ENCODE data around the gene MAGI2. TPM values are rescaled to one million over a fixed set of nuclear protein-coding genes. Genes with fewer than 3 reads are reported as not detected.

Gene MAGI2
- total RNA-seq, 2 experiments from 2014 or later, result 0.14 to 0.31 TPM

DNA sequence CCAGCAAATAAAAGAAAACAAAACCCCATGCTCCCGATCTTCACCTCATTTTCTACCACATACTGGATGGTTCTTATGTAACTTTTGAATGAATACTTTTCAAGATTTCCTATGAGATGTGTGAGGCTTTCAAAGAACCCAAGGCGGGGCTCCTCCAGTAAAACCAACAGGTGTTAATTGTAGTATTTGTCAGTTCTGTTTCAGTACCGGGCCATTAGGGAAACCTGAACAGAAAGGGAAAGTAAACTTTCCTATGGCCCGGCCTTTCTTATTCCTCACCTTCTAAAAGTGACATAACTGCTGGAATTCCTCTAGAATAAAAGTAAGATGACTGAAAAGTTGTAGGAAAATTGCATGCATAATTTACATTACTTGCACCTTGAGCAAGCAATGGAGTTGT, 672.9 kb downstream of the MAGI2 start:
- H3K4me3 Mint-ChIP-seq, result no peak overlapping the region
- H3K27me3 Mint-ChIP-seq, result no peaks in the 10 kb centered on the region
- no peaks in the 10 kb centered on the region for H3K36me3 Mint-ChIP-seq

DNA sequence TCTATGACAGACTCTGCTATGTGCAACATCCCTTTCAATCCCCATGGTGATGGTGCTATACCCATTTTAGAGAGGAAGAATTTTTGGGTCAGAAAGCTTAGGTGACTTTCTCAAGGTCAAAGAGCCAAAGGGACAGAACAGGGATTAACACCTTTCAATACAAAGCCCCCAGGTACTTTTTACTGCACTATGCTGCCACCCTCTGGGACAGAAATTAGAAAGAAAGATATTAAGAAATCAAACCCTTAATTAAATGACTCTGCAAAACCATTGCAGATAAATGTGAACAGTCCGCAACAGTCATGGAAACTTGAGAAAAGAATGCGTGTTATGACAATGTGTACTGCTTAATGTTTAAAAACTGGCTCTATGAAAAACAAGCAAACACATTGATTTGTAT, 673.7 kb downstream of the MAGI2 start:
- no peaks in the 10 kb centered on the region for H3K4me1 Mint-ChIP-seq
- no peaks in the 10 kb centered on the region for H3K36me3 Mint-ChIP-seq
- DNase-seq, result no peak
- no peak overlapping the region for H3K4me3 Mint-ChIP-seq
- no peaks in the 10 kb centered on the region for H3K27me3 Mint-ChIP-seq
- no peak overlapping the region for H3K27ac Mint-ChIP-seq
- no peaks in the 10 kb centered on the region for H3K9me3 Mint-ChIP-seq

More for the DNA sequence above, 672.9 kb downstream of the MAGI2 start:
- H3K9me3 Mint-ChIP-seq, result no peaks in the 10 kb centered on the region
- DNase-seq, result no peak
- H3K4me1 Mint-ChIP-seq, result no peaks in the 10 kb centered on the region
- H3K27ac Mint-ChIP-seq, result no peak overlapping the region

DNA sequence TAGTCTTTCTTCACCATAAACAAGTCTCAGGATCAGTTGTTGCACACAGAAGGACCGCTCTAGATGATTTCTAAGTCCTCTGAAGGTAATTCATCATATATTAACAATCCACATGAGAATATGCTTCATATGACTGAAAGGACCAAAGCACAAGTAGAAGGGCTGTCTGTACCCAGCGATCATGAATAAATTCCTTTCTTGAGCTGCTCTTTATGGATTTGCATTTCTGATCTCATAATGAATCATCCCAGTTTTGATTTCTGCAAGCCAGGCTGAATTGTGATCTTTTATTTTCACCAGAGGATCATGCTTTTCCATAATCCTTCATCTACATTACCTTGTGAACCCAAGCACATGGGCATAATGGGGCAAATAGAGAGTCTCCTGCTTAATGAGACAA, 675.6 kb downstream of the MAGI2 start:
- no peaks in the 10 kb centered on the region for H3K27me3 Mint-ChIP-seq
- no peaks in the 10 kb centered on the region for H3K9me3 Mint-ChIP-seq
- DNase-seq, result no peak
- H3K4me1 Mint-ChIP-seq, result no peaks in the 10 kb centered on the region
- no peak overlapping the region for H3K27ac Mint-ChIP-seq
- no peak overlapping the region for H3K4me3 Mint-ChIP-seq
- no peaks in the 10 kb centered on the region for H3K36me3 Mint-ChIP-seq

DNA sequence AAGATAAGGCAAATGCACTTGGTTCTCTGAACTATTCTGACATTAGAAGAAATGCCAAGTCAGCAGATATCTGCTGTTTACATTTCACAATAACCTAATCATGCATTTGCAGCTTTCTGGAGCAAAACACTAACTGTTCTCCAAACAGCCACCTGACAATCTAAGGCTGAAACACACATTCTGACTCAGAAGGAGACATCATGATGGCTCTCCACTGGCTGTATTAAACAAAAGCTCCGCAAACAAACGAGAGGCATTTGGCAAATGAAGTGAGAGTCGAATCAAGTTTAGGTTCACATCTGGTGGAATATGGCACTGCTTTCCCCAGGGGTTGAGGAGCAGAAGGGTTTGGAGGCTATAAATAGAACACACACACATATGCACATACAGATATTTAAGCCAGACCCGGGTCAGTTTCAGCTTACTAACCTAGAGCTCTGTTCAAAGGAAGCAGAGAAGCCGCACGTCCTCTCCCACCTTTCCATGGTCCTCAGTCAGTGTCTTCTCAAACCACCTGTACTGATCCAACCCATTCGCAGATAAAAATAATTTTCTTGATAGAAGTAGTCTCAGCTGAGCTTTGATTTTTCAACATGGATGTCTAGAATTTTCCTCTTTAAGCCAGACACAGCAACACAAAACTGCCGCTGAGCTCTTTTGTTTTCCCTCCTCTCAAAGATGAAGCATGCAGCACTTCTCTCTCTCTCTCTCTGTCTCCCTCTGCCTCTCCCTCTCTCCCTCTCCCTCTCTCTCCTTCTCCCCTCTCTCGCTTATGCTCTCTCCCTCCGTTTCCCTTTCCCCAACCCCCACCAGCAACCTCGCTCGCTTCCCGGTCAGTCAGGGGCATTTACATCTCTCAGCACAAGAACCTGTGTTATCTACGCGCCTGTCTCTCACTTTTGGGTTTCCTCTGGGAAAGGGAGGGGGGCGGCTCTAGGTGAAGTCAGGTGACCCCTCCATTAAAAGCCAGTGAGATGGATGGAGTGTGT, 682.8 kb downstream of the MAGI2 start:
- DNase-seq, result no peak
- Mint-ChIP-seq H3K4me1 (no peaks in the 10 kb centered on the region), H3K27ac (no peak overlapping the region), H3K36me3 (no peaks in the 10 kb centered on the region), H3K27me3 (peaks cover 11% of the 10 kb centered on the region), H3K4me3 (no peak overlapping the region), H3K9me3 (no peaks in the 10 kb centered on the region)

DNA sequence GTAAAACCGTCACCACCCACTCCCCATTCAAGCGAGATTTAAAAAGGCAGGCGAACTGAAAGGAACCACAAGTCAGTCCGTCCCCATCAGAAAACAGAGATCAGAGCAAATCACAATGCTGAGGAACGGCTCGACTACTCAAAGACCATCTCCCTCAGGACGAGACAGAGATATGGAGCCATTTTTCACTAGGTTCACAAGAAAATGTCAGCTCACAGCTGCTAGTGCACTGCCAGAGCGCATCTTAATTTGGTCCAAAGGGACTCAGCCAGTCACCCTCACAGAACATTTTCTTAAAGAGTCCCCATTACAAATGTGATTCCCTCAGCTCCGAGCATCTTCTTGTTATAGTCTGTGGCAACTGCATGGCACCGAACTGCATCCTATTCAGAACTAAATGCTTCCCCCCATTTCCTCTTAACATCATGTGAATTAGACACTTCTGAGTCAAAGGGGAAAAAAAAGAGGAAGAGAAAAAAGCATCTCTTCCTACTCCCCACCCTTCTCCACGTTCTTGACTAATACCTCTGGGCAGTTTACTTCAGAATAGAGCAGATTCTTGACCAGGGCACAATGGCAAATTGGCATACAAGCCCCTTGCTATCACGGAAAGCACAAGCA, 683.9 kb downstream of the MAGI2 start:
- Mint-ChIP-seq H3K9me3 (no peaks in the 10 kb centered on the region), H3K4me3 (no peak overlapping the region), H3K27me3 (peaks cover 11% of the 10 kb centered on the region), H3K4me1 (no peaks in the 10 kb centered on the region), H3K36me3 (no peaks in the 10 kb centered on the region), H3K27ac (no peak overlapping the region)
- no peak for DNase-seq

DNA sequence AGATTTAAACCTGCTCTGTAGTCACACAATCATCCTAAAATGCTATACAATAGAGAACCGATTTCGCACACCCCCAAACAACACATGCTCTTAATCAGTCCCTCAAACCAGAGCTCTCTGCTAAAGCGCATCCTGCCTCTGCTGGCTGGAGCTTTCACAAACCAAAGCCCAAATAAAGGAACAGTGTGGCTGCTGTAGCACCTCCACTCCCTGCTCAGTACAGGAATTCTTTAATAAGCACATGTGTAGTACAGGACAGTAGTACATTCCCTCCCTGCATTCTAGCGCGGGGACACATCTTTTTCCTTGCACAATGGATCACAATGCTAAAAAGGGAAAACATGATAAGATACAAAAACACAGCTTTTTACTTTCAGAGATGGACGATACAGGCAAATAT, 684.6 kb downstream of the MAGI2 start:
- no peaks in the 10 kb centered on the region for H3K4me1 Mint-ChIP-seq
- H3K27me3 Mint-ChIP-seq, result peaks cover 11% of the 10 kb centered on the region
- no peaks in the 10 kb centered on the region for H3K36me3 Mint-ChIP-seq
- no peaks in the 10 kb centered on the region for H3K9me3 Mint-ChIP-seq
- H3K4me3 Mint-ChIP-seq, result no peak overlapping the region
- no peak for DNase-seq
- H3K27ac Mint-ChIP-seq, result no peak overlapping the region

DNA sequence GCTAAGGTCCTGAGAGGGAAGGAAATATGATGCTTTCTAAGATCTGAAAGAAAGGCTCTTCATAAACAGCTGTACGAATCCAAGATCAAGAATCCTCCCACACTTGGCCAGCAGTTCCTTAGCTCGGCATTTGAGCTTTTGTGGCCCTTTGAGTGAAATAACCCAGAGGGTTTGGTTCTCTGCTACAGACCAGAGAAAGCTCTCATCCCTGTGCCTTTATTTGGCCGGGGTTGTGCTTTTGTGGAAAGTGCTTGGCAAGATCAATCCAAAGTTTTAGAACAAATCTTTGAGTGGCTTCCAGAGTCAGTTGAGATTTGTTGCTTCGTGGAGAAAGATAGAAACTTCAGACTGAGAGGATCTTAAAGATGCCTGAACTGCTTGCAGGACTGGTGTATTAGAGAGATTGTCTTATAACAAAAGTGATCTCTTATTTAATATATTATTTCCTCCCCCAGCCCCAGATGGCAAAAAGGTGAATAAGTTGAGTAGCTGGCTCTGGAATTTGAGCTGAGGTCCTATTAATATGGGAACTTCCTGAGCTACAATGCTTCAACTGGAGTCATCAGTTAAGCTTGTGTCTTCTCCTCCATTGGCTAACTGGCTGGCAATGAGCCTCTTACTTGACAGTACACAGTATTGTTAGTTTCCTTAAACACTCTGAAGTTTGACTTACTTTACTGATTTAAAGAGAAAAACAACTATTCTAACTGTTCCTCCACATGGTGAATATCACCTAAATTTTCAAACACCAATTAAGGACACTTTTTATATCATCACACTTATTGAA, 687.3 kb downstream of the MAGI2 start:
- Mint-ChIP-seq H3K27me3 (peaks cover 9% of the 10 kb centered on the region), H3K4me3 (no peak overlapping the region), H3K4me1 (no peaks in the 10 kb centered on the region), H3K27ac (no peak overlapping the region), H3K9me3 (no peaks in the 10 kb centered on the region), H3K36me3 (no peaks in the 10 kb centered on the region)
- no peak for DNase-seq

DNA sequence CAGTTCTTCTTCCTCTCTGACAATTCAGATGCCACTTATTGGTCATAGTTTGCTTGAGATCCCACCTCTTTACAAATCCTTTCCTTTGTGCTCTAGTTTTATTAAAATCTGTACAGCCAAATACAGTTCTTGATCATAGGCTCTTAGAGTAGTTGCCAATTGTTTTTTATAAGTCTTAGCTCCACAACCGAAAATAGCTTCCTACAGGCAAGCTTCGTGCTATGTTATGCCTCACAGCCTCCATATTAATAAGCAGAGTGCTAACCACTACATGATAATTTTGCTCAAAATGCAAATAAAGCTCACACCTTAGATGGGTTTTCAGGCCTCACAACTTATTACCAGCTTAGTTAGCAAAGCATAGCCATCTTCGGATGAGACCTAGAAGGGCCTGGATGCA, 688.9 kb downstream of the MAGI2 start:
- H3K4me3 Mint-ChIP-seq, result no peak overlapping the region

DNA sequence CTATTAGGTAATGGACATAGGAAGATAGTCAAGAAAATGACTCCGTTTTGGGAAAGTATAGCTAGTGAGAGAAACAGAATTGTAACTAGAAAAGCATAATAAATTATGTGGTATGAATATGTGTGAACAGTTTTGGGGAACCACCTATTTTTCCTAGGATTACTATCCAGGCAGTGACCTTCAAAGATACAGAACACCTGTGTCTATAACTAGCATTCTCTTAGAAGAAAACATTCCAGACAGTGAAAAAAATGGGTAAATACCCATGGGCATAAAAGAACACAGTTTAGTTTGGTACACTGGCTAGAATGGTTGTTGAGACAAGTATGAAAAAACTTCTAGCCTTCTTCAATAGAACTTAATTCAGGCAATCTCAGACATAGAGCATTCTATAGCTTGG, 690.8 kb downstream of the MAGI2 start:
- Mint-ChIP-seq H3K4me3 (no peak overlapping the region), H3K27ac (no peak overlapping the region), H3K9me3 (peaks cover 2% of the 10 kb centered on the region), H3K4me1 (no peaks in the 10 kb centered on the region), H3K27me3 (no peaks in the 10 kb centered on the region), H3K36me3 (no peaks in the 10 kb centered on the region)
- DNase-seq, result no peak

More for the DNA sequence above, 688.9 kb downstream of the MAGI2 start:
- Mint-ChIP-seq H3K27me3 (no peaks in the 10 kb centered on the region), H3K36me3 (no peaks in the 10 kb centered on the region), H3K4me1 (no peaks in the 10 kb centered on the region), H3K27ac (no peak overlapping the region), H3K9me3 (peaks cover 2% of the 10 kb centered on the region)
- DNase-seq, result no peak

DNA sequence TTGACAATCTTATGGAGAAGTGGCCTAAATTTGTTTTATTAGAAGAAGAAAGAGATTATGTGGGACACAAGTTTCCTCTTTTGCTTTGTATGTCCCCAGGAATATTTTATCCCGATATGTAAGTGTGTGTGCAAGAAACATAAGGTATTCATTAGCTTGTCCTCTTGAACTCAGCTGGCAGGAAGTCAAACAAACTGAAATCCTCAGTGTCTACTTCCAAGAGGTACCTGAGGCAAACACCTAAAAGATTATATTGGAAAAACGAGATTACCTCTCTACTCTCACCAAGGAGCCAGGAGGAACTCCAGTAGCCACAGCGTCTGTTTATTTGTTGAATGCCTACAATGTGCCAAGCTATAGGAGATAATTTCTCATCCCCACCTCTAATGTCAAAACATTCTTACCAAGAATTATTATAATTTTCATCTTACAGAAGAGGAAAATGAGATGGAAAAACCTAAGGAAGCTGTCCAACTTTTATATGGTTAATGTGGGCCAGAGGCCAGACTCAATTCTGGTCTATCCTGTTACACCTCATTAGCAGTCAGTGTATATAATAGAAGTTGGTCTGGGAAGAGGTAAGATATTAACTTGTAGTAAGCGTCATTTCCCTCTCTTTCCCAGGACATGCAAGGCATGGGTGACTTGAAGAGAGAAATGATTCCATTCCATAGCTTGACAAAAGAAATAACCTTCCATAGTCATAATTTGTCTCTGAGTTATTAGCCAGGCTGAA, 692.7 kb downstream of the MAGI2 start:
- no peak for DNase-seq
- Mint-ChIP-seq H3K9me3 (peaks cover 2% of the 10 kb centered on the region), H3K36me3 (no peaks in the 10 kb centered on the region), H3K27me3 (no peaks in the 10 kb centered on the region), H3K4me3 (no peak overlapping the region), H3K4me1 (no peaks in the 10 kb centered on the region), H3K27ac (no peak overlapping the region)

DNA sequence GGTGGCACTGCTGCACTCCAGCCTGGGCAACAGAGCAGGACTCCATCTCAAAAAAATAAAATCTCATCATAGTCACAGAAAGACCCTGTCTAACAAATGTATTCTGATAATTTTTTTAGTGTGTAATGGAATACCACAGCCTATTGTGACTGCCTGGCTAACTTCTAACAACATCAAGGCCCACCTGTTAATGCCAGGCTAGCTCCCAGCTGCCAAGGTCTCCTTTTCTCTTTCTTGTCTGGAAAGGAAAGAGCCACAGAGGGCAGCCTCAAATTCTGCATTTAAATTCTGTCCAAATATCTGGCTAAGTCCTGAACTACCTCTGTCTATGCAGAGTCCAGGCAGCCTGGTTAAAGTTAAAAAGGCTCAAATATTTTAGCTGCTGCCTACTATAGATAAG, 700.9 kb downstream of the MAGI2 start:
- no peaks in the 10 kb centered on the region for H3K36me3 Mint-ChIP-seq
- H3K27me3 Mint-ChIP-seq, result no peaks in the 10 kb centered on the region
- H3K27ac Mint-ChIP-seq, result no peak overlapping the region
- peaks cover 2% of the 10 kb centered on the region for H3K9me3 Mint-ChIP-seq
- no peaks in the 10 kb centered on the region for H3K4me1 Mint-ChIP-seq
- H3K4me3 Mint-ChIP-seq, result no peak overlapping the region
- DNase-seq, result no peak

DNA sequence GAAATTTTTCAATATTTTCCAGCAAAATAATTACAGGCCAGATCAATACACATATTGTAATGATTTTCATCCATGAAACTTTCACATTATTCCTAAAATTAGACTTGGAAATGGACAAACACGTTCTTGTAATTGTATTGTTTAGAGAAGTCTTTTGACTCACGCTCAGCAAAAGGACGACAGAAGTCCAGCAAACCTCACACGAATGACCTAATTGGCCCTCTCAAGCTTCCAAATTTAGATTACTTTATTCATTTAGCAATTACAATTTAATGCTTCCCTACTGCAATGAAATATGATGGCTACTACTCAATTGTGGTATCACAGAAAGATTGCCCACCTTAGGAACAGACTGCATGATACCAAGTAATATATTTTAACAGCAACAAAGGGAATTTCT, 702.2 kb downstream of the MAGI2 start:
- Mint-ChIP-seq H3K27ac (no peak overlapping the region), H3K9me3 (peaks cover 2% of the 10 kb centered on the region), H3K36me3 (no peaks in the 10 kb centered on the region), H3K4me1 (no peaks in the 10 kb centered on the region), H3K4me3 (no peak overlapping the region), H3K27me3 (no peaks in the 10 kb centered on the region)
- no peak for DNase-seq

DNA sequence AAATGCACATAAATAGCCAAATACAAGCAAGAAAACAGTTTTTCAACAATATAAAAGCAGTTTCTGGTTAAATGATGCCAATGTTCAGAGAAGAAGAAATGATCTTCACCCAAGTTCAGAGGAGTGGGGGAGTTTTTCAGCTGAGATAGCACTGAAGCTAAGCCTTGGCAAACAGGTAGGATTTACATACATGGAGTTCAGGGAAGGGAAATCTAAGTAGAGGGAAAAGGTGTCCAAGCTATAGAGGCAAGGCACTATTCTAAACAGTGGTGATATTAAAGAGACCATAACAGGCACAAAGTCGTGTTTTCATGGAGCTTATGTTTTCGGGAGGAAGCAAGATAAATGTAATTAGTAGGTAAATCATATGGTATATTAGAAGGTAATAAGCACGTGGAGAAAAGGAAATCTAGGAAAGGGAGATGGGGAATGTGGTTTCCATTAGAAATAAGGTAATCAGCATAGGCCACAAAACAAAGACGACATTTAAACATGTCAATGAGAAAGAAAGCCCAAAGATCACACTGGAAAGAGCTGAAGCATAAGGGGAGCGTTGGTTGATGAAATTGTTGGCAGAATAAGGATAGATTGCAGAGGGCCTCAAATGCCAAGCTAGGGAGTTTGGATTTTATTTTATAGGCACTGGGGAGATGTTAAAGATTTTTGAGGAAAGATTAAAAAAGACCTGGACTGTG, 704.3 kb downstream of the MAGI2 start:
- Mint-ChIP-seq H3K36me3 (no peaks in the 10 kb centered on the region), H3K4me3 (no peak overlapping the region), H3K27ac (no peak overlapping the region), H3K4me1 (no peaks in the 10 kb centered on the region), H3K9me3 (peaks cover 2% of the 10 kb centered on the region), H3K27me3 (no peaks in the 10 kb centered on the region)
- no peak for DNase-seq

DNA sequence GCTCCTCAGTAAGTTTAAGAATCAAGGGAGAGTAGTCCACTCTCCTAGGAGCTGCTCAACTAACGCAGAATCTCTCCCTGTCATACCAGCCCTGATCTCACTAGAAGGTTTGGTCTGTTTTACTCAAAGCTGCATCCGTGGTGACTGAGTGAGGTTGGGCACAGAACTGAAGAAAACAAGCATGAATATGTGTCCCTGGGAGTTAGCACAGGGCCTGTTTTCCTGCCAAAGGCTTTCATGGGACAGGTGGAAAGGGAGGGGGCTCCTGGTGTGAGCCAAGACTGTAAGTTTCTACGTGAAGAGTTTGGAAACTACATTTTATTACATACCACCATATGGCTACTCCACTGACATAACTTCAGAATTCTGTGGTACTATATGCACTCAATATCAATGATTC, 705.9 kb downstream of the MAGI2 start:
- no peaks in the 10 kb centered on the region for H3K4me1 Mint-ChIP-seq
- DNase-seq, result no peak
- H3K36me3 Mint-ChIP-seq, result no peaks in the 10 kb centered on the region
- H3K27ac Mint-ChIP-seq, result no peak overlapping the region
- H3K9me3 Mint-ChIP-seq, result peaks cover 1% of the 10 kb centered on the region
- H3K4me3 Mint-ChIP-seq, result no peak overlapping the region
- no peaks in the 10 kb centered on the region for H3K27me3 Mint-ChIP-seq

Data from activated naive CD8-positive, alpha-beta T cell treated with anti-CD3 and anti-CD28 coated beads for 36 hours (primary cell).